ENCODE data around the gene ITPR2.

ITPR2 gene

DNA sequence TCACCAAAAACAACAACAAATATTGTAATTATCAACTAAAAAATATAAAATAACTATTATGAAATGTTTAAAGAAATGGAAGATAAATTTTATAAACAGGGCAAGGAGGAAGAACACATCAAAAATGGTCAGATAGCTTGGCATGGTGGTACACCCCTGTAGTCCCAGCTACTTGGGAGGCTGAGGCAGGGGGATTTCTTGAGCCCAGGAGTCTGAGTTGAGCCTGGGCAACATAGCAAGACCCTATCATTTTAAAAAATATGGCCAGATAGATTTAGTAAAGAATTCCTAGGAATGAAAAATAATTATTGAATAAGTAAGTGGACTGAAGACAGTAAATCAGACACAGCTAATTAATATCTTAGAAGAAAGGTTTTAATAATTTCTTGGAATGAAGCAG is 32.6 kb downstream of the ITPR2 start:
- no peak overlapping the region for H3K4me2 ChIP-seq (ENCODE audit: low read length)
- peaks cover 91% of the 10 kb centered on the region for H3K79me2 ChIP-seq (ENCODE audit: low read length)
- H3K4me3 ChIP-seq (ENCODE audit: low read length), result no peak overlapping the region
- H4K20me1 ChIP-seq (ENCODE audit: insufficient read depth, low read length), result peaks cover 37% of the 10 kb centered on the region; the same call in 1 of the 2 replicates
- peaks cover 39% of the 10 kb centered on the region for H3K4me1 ChIP-seq (ENCODE audit: low read length)
- no peak overlapping the region for H2AFZ ChIP-seq (ENCODE audit: low read depth, low read length)
- TF ChIP-seq EZH2phosphoT487 (IDR thresholded peaks at IDR 0.05; ENCODE audit: low read depth), result no peak
- TF ChIP-seq, protein P1, sequence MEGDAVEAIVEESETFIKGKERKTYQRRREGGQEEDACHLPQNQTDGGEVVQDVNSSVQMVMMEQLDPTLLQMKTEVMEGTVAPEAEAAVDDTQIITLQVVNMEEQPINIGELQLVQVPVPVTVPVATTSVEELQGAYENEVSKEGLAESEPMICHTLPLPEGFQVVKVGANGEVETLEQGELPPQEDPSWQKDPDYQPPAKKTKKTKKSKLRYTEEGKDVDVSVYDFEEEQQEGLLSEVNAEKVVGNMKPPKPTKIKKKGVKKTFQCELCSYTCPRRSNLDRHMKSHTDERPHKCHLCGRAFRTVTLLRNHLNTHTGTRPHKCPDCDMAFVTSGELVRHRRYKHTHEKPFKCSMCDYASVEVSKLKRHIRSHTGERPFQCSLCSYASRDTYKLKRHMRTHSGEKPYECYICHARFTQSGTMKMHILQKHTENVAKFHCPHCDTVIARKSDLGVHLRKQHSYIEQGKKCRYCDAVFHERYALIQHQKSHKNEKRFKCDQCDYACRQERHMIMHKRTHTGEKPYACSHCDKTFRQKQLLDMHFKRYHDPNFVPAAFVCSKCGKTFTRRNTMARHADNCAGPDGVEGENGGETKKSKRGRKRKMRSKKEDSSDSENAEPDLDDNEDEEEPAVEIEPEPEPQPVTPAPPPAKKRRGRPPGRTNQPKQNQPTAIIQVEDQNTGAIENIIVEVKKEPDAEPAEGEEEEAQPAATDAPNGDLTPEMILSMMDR (IDR thresholded peaks at IDR 0.05; ENCODE audit: low read depth, low read length), result no peak
- no peaks in the 10 kb centered on the region for H3K9me3 ChIP-seq (ENCODE audit: insufficient read depth, low read length)
- peak overlapping the region; percentile 69; the same call in 1 of the 2 replicates for H3K27ac ChIP-seq (ENCODE audit: low read length)
- no peak overlapping the region for H3K9ac ChIP-seq (ENCODE audit: low read length)
- H3K36me3 ChIP-seq (replicated peaks; ENCODE audit: low read depth, low read length), result peaks cover 11% of the 10 kb centered on the region
- H3K27me3 ChIP-seq (ENCODE audit: low read depth, low read length), result no peaks in the 10 kb centered on the region

GRCh38 chr12:26799741-26800140 is 33.3 kb downstream of the ITPR2 start:
- no peak for TF ChIP-seq EZH2phosphoT487 (IDR thresholded peaks at IDR 0.05; ENCODE audit: low read depth)
- TF ChIP-seq, protein P1 (IDR thresholded peaks at IDR 0.05; ENCODE audit: low read depth, low read length), result no peak
- Histone ChIP-seq H3K9ac (ENCODE audit: low read length) (peak overlapping the region; percentile 27; the same call in 1 of the 2 replicates), H3K36me3 (replicated peaks; ENCODE audit: low read depth, low read length) (peaks cover 9% of the 10 kb centered on the region), H4K20me1 (ENCODE audit: insufficient read depth, low read length) (peaks cover 34% of the 10 kb centered on the region; the same call in 1 of the 2 replicates), H3K4me3 (ENCODE audit: low read length) (peak overlapping the region; percentile 52), H3K4me1 (ENCODE audit: low read length) (peaks cover 39% of the 10 kb centered on the region), H2AFZ (ENCODE audit: low read depth, low read length) (no peak overlapping the region), H3K27ac (ENCODE audit: low read length) (peak overlapping the region; percentile 69), H3K79me2 (ENCODE audit: low read length) (peaks cover 90% of the 10 kb centered on the region), H3K4me2 (ENCODE audit: low read length) (peak overlapping the region; percentile 79), H3K9me3 (ENCODE audit: insufficient read depth, low read length) (no peaks in the 10 kb centered on the region), H3K27me3 (ENCODE audit: low read depth, low read length) (no peaks in the 10 kb centered on the region)

GRCh38 chr12:26798640-26799039 is 34.4 kb downstream of the ITPR2 start:
- peak overlapping the region; percentile 52 for H3K4me3 ChIP-seq (ENCODE audit: low read length)
- no peak overlapping the region for H2AFZ ChIP-seq (ENCODE audit: low read depth, low read length)
- no peaks in the 10 kb centered on the region for H3K27me3 ChIP-seq (ENCODE audit: low read depth, low read length)
- peaks cover 39% of the 10 kb centered on the region for H3K4me1 ChIP-seq (ENCODE audit: low read length)
- peaks cover 92% of the 10 kb centered on the region for H3K79me2 ChIP-seq (ENCODE audit: low read length)
- peak overlapping the region; percentile 27 for H3K9ac ChIP-seq (ENCODE audit: low read length)
- TF ChIP-seq, protein P1 (IDR thresholded peaks at IDR 0.05; ENCODE audit: low read depth, low read length), result no peak
- TF ChIP-seq EZH2phosphoT487 (IDR thresholded peaks at IDR 0.05; ENCODE audit: low read depth), result no peak
- H3K36me3 ChIP-seq (replicated peaks; ENCODE audit: low read depth, low read length), result peaks cover 9% of the 10 kb centered on the region
- H3K4me2 ChIP-seq (ENCODE audit: low read length), result peak overlapping the region; percentile 79
- peak overlapping the region; percentile 69 for H3K27ac ChIP-seq (ENCODE audit: low read length)
- peaks cover 29% of the 10 kb centered on the region; the same call in 1 of the 2 replicates for H4K20me1 ChIP-seq (ENCODE audit: insufficient read depth, low read length)
- H3K9me3 ChIP-seq (ENCODE audit: insufficient read depth, low read length), result no peaks in the 10 kb centered on the region

GRCh38 chr12:26798023-26798422 is 35.0 kb downstream of the ITPR2 start:
- peaks cover 36% of the 10 kb centered on the region for H3K4me1 ChIP-seq (ENCODE audit: low read length)
- H3K79me2 ChIP-seq (ENCODE audit: low read length), result peaks cover 92% of the 10 kb centered on the region
- peak overlapping the region; percentile 69 for H3K27ac ChIP-seq (ENCODE audit: low read length)
- H3K9me3 ChIP-seq (ENCODE audit: insufficient read depth, low read length), result no peaks in the 10 kb centered on the region
- TF ChIP-seq EZH2phosphoT487 (IDR thresholded peaks at IDR 0.05; ENCODE audit: low read depth), result no peak
- TF ChIP-seq, protein P1 (IDR thresholded peaks at IDR 0.05; ENCODE audit: low read depth, low read length), result peak; percentile 24; the same call in 1 of the 2 replicates
- peak overlapping the region; percentile 79 for H3K4me2 ChIP-seq (ENCODE audit: low read length)
- peaks cover 9% of the 10 kb centered on the region for H3K36me3 ChIP-seq (replicated peaks; ENCODE audit: low read depth, low read length)
- peaks cover 23% of the 10 kb centered on the region; the same call in 1 of the 2 replicates for H4K20me1 ChIP-seq (ENCODE audit: insufficient read depth, low read length)
- H3K4me3 ChIP-seq (ENCODE audit: low read length), result peak overlapping the region; percentile 52
- peak overlapping the region; percentile 27 for H3K9ac ChIP-seq (ENCODE audit: low read length)
- no peaks in the 10 kb centered on the region for H3K27me3 ChIP-seq (ENCODE audit: low read depth, low read length)
- no peak overlapping the region for H2AFZ ChIP-seq (ENCODE audit: low read depth, low read length)

Data from OCI-LY3 (cell line).